H1 (cell line): ENCODE data around the gene BMERB1. TPM values are rescaled to one million over a fixed set of nuclear protein-coding genes. Genes with fewer than 3 reads are reported as not detected.

Source experiments
- CHD7 ChIP-seq: fragments of 300-600 bp; sonication (generic); IDR thresholded peaks from 2 replicates; pipeline ENCODE4 v1.7.1; 2012; ENCODE audit warnings: low read length, moderate library complexity, mild to moderate bottlenecking, inconsistent platforms; ENCODE audit not compliant: insufficient replicate concordance
- SP4 ChIP-seq: IDR thresholded peaks from 2 replicates; pipeline ENCODE4 v1.6.1; 2012; ENCODE audit warnings: low read length, inconsistent platforms
- polyA plus RNA-seq, 7 experiments: library from polyadenylated mRNA; depleted of rRNA in 3 of 7; stranded (reverse) in 5 of 7; unstranded in 2 of 7; fragments of >200 nt in 5 of 7; fragments of 200-250 nt in 2 of 7; gene quantifications; 1 replicate in 5 of 7; 2 replicates in 1 of 7; 4 replicates in 1 of 7; pipeline versions ENCODE4 v1.2.1 to v1.2.3, GENCODE V29; 2011 to 2013; ENCODE audit warnings: missing spikeins in 2 of 7, mixed read lengths in 2 of 7
- total RNA-seq: library from RNA; stranded (reverse); fragmentation: NEBNext Ultra II Directional; extraction: Animal tissue kit (Norgen Biotek cat#: 25700); gene quantifications from 2 replicates; pipeline ENCODE4 v1.2.1, GENCODE V29; 2021

BMERB1 gene
- total and polyA plus RNA-seq, 2 of the 8 experiments (the other 6 are each of a cell fraction or from before 2014, with no cell fraction given): 23.5 to 27.1 TPM

GRCh38 chr16:15450624-15451023, 16.2 kb downstream of the BMERB1 start (continued):
- no peak for TF ChIP-seq CHD7
- no peak for TF ChIP-seq SP4
